GM12801 (cell line): ENCODE results near the gene VWA1.

ENCODE experiments used
- CTCF ChIP-seq: IDR thresholded peaks from one replicate; pipeline ENCODE4 v1.5.1; 2011; ENCODE audit warnings: control low read depth; ENCODE audit not compliant: insufficient read length; ENCODE audit errors: extremely low read depth

The VWA1 gene

DNA sequence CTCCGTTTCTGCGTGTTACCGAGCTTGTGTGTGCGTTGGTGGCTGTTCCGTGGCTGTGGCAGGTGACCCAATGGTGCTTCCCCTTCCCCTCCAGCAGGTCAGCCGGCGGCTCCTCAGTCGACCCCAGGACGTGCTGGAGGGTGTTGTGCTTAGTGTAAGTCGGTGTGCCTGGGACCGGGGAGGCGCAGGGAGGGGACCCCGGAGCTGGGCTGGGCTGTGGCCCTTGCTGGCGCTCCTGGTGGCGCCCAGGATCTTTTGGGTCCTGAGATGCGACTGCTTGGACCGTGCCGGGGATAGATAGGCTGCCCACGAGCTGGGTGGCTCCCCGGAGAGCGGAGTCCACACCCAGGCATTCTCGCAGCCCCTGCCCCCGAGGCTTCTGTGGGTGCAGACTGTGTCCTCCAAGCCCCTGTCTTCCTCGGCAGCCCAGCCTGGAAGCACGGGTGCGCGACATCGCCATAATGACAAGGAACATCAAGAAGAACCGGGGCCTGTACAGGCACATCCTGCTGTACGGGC, 19.9 kb downstream of the VWA1 start:
- TF ChIP-seq CTCF = no peak

DNA sequence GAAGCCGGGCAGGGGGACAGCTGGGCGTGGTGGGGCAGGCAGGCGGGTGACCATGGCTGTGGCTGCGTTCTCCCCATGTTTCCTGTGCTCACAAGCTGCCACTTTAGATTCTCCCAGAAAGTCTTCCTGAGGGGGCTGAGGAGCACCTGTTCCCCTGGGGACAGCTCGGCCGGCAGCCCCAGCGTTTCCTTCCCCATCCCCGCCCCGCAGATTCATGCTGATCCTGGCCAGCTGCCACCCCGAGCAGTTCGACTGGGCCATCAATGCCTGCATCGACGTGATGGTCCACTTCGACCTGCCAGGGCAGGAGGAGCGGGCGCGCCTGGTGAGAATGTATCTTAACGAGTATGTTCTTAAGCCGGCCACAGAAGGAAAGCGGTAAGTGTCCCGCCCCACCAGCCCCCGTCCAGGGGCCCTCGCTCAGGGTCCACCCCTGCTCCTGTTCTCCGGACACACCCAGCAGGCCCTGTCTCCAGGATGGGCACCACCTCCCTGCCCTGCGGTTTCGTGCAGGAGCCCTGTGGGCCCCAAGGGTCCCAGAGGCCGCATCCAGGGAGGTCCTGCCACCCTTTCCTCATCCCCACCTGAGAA, 25.1 kb downstream of the VWA1 start:
- TF ChIP-seq CTCF = no peak

GRCh38 chr1:1461721-1462317, 26.3 kb downstream of the VWA1 start:
- TF ChIP-seq CTCF = no peak

- no peak for TF ChIP-seq CTCF
Measured at GRCh38 chr1:1462318-1462966, 27.0 kb downstream of the VWA1 start.

GRCh38 chr1:1463312-1463711, 27.8 kb downstream of the VWA1 start:
- TF ChIP-seq CTCF = no peak

GRCh38 chr1:1470626-1471388, 35.3 kb downstream of the VWA1 start:
- no peak for TF ChIP-seq CTCF

GRCh38 chr1:1471389-1472052, 36.0 kb downstream of the VWA1 start, which contains the start of gene ATAD3B:
Gene ATAD3B (plus strand): TSS chr1:1471765. CDS start chr1:1471885, 120 bp downstream.
- TF ChIP-seq CTCF = no peak
